Stimulated activated CD4-positive, alpha-beta T cell treated with anti-CD3 and anti-CD28 coated beads, Interleukin-4, amount 100 ng/mL, for 48 hours (primary cell): Measurements from ENCODE around the gene TNFRSF8.
A peak's percentile ranks its signal among the peaks of the same experiment; 100 is the strongest.

Source experiments
- DNase-seq, 2 donors: peaks; one replicate each; pipeline ENCODE4 v3.0.0-alpha.2; 2020; ENCODE audit warnings: low read depth in 2 of 2

The TNFRSF8 gene

DNA sequence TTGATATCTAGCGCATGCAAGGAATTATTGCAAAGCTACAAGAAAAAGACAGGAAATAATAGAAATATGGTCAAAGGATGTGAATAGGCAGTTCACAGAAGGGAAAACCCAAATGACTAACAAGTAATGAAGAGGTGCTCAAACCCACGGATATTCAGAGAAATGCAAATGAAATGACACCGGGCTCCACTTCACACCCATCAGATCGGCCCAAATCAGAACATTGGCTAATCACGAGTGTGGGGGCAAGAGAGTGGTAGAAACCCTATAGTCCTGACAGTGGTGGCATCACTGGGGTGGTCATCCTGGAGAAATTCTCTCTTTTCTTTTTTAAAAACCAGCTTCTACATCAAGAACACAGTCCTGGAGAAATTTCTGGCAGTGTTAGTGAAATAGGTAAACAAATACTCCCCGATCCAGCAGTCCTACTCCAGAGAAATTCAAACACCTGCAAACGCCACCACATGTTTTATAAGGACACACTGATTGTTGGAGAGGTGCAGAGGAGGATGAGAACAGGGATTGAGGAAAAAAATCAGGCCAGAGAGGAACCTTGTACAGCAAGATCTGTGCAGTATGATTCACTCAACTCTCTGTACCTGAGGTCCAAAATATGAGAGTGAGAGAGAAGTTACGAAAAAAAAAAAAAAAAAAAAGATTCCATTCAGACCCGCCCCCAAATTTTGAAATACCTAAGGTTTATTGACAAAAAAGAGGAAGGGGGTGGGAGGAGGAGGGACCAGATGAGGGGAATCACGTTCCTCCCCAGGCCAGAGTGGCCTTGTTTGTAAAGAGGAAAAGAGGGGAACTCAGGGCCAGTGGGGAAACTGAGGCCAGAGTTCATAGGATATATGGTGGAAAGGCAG is 94.5 kb downstream of the TNFRSF8 start:
- DNase-seq = no peak

DNA sequence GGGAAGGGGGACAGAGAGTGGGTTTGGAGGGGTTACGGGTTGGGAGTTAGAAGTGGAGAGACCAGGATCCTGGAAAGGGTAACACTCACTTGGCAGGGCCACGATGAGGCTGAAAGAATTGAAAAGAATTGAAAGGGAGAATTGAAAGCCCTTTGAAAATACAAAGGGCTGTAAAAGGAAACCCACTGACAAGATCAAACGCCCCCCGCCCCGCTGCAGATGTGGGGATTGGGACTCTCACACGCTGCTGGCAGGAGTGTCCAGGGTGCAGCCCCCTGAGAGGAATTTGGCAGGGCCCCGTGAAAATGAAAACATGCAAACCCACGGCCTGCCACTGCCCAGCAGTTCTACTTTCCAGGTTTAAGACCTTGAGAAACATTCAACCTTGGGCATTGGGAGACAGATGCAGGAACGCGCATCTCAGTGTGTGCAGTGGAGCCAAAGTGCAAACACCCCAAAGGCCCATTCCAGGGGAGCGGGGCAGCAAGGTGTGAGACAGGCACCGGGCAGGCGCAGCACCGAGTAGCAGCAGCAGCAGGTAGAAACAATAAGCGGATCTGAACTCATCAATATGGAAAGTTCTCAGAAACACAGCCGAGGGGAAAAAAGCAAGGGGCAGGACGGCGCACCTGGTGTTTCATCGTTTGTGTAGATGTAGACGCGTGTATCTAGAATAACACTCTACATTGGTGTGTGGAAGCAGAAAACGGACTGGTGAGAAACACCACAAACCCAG is 95.4 kb downstream of the TNFRSF8 start:
- DNase-seq = no peak

DNA sequence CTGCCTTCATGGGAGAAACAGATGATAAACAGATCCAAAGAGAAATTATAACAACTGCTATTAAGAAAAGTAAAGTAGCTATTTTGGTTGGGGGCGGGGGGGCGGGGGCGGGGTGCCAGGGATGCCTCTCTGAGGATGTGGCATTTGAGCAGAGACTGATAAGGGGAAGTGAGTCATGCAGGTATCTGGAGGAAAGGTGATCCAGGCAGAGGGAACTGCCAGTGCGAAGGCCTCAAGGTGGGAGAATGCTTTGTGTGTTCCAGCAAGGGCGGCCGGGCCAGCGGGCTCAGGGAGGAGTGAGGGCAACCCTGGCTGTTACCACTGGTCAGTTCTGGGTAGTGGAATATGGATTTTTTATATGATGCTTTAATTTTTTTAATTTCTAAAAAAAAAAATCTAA is 96.7 kb downstream of the TNFRSF8 start:
- DNase-seq = no peak

DNA sequence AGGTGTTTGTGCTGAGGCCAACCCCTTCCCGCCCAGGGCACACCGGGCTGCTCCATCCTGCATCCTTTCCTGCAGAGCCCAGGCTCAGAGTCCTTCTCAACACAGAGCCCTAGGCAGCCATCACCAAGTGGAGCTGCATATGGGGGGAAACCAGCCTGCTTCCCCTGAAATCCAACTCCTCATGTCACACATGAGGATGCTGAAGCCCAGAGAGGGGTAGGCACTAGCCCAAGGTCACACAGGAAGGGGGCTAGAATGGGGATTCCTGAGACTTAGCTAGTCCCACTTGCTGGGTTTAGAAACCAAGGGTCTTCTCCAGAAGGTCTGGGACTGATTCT is 98.2 kb downstream of the TNFRSF8 start:
- no peak for DNase-seq

DNA sequence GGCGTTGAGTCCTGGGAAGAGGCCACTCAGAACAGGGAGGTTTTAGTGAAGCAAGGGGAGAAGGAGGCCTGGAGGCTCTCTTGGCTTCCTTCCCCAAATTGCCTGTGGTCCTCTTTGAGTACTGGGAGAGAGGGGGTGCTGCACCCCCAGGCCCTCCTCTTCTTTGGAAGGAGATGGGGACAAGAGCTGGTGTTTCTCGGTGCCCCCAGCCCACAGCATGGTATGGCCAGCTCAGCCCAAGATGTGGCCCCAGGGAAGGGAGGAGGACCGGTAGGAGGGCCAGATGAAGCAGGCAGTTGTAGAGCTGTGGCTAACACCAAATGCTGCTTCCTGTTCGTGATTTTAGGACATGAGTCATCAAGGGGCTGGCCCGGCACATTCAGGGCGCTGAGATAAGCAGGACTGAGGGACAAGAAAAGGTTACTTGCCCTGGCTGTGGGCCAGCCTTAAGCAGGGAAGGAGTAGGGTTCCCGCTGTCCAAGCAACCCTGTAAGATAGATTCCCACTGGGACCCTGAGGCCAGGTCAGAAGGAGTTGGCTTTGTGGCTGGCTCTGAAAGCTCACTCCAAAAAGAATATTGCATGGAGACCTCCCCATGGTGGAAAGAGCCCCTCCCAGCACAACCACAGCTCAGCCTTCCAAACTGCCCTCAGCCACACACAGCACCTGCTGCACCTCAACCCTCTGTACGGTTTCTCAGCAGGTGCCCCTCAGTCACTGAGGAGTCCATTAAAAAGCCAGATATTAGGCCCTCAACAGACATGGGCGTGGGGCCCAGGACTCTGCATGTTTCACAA is 98.8 kb downstream of the TNFRSF8 start:
- DNase-seq = peak; percentile 60 to 76

DNA sequence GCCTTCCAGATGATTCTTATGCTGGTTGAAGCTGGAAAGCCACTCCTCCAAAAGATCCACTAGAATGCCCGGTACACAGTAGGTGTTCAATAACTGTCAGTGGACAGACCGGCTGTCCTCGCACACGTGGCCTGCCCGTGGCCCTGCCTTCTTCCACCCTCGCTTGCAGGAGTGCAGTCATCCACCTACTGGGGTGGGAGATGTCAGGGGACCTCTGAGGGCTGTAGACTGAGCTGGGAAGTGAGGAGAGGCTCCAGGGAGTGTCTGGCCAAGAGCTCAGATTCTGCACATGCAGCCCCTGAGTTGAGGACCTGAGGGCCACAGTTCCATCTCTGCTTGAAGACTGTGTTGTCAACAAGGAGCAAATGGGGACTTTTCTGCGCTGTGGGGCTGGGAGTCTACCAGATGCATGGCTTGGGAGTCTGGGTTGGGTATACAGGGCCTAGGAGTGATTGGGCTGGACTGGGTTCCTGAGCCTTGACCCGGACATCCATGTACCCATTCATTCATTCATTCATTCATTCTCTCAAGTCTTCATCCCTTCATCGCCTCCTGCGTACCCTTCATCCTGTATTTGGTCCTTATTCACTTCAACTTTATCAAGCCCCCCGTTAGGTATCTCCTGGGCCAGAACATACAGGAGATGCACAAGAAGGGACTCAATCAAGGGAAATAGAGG is 99.5 kb downstream of the TNFRSF8 start:
- DNase-seq = no peak

DNA sequence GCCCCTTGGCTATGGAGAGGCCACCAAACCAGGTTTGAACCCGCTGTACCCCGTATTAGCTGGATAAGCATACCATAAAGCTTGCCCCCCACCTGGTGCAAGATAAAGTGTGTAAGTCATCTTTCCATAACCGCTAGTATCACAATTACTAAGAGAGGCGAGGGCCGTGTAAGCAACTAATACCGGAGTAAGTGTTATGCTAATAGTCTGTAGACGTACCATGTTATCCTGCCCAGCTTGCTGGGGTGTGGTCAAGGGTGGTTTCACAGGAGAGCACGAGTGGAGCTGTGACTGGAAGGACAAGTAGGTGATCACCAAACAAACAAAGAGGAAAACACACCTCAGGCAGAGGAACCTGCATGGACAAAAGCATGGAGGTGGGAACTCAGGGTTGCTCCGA is 100.1 kb downstream of the TNFRSF8 start:
- DNase-seq = no peak

DNA sequence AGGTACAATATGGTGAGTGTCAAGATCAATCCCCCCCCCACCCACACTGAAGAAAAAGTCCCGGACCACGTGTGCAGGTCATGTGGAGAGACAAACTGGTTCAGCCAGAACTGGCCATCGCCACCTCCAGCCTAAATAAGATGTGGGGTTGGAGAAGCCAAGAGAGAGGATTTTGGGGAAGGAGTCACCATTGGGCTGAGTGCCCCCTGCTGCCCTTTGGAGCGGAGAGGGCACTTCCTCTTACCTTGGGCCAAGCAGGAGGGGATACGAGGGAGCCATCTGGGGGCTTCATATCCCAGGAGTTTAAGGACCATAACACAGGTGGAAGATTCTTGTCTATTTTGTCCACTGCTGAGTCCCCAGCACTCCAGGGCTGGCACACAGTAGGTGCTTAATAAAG is 101.1 kb downstream of the TNFRSF8 start:
- DNase-seq = no peak

DNA sequence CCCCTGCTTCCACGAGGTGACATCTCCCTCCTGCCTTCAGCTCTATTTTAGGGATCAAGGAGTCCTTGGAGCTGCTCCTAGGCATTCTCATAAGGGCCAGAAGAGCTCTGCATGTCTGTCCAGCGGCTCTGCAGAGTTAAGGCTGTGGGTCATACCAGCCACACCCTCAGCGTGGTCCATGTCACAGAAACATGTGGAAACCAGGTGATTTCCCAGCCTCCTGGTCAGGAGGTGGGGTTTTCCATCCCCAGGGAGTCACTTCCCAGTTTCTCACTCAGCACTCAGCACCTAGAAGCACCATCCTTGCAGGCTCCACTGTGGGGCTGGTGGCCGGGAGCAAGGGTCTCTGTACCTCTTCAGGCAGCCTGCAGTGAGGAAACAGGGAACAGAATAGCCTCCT is 102.2 kb downstream of the TNFRSF8 start:
- DNase-seq = no peak

DNA sequence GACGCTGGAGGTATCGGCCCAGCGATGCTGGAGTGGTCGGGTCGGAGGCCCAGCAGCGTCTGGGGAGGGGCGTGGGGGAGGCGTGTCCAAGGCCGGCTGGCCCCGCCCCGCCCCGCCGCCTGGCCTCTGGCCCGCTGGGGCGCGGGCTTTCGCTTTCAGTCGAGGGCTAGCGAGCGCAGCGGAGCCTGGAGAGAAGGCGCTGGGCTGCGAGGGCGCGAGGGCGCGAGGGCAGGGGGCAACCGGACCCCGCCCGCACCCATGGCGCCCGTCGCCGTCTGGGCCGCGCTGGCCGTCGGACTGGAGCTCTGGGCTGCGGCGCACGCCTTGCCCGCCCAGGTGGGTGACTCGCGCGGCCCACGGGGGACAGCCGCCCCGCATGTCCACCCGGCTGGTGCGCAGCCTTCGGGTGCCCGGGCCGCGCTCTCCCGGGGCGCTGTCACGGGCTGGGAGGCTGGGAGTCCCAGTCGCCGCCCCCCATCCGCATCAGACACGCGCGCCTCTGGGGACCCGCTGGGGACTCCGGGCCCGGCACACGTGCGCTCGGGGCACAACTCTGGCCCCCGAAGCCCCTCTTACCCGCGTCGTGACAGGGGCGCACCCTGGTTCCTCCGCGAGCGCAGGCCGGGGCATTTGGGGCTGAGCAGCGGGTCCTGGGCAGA is 103.9 kb downstream of the TNFRSF8 start, which contains the start of gene TNFRSF1B:
Gene TNFRSF1B (plus strand): TSS at position 158 of the 659 bp plus-strand sequence. CDS start 101 bp downstream, at position 259.
- peak; percentile 64 to 67 for DNase-seq

DNA sequence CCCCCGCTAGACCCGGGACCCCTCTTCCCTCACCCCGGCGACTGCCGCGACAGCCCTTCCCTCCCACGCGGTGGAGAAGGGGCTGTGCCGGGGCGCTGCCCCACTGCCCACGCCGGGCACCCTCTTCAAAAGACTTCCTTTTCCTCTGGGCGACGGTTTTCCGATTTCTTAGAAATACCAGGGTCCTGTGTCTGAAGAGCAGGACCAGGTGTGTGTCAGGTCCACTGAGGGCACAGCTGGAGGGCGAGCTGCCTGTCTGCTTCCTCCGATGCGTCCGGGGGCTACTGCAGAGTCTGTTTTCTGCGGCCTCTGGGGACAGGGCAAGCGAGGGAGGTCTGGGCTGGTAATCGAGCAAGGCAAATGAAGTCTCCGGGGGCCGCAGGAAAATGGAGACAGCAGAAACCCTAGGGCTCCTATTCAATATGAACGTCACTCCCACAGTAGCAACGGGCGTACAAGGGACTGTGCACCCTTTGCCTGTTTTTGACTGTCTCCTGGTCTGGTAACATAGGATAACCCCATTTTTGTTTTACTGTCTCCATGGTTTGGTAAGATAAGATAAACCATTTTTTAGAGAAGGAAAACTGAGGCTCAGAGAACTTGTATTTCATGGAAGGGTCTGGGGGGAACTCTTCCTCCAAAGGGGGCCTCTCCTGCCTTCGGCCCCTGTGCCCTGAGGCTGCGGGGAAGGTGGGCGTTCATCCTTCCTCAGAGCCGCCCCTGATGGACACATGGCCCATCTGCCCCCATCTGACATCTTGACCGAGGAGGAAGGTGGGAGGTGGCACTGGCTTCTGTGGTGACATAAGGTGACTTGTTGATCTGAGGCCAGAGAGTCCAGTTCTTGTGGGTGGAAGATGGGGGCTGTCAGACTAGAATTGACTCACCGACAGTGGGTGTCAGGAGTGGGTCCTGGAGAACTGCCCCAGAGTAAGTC is 104.7 kb downstream of the TNFRSF8 start:
- no peak for DNase-seq

DNA sequence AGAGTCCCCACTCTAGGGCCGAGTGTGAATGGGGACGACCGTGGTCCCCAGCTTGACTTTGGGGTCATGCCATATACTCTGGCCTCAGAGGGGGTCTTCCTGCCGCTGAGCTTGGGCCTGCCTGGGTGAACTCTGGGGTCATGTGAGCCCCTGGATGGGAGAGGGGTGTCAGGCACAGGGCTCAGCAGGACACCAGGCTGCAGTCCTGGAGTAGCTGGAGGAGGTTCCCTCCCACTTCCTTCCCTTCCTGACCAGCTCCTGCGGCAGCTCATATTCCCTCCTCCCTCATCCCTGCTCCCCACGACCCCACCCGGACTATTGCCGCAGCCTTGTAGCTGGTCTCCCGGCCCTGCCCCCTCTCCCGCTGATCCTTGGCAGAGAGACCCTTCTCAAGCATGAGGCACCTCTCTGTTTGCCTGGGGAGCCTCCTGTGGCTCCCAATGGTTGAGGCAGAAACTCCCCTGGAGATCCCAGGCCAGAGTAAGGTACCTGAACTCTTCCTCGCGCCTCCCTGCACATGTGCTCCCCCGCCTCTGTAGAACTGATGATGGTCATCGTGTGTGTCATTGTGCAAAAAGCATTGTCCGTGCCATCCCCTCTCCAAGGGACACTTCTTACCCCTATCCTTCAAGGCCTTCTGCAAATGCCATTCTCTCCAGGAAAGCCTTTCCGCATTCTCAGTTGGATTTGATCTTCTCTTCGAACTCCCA is 105.5 kb downstream of the TNFRSF8 start:
- no peak for DNase-seq

DNA sequence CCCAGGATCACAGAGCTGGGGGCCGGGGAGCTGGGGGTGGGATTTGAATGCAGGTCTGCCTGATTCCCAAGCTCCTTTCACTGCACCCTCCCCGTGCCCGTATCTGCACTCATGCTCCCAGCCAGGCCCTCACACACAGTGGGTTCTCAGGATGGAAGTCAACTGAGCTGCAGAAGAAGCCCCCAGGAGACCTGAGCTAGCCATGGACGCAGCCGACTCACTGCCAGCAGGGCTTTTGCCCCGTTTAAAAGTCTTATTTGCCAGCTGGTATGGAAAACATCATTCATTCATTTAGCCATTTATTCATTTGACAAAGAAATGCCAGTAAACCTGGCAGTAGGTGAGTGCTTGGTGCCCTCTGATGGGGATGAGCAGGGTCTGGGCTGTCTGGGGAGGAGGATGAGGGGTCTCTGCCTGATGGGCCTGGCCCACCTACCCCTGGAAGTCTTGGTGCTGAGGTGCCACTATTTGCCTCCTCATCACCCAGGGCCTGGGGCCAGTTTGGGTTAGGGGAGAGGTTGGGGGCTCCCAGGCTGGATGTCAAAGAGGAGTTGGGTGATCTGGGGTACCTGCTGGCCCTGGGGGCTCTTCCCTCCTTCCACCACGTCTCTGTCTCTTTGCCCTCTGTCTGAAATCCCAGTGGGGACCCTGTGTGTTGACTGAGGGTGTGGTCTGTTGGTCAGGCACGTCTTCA is 106.5 kb downstream of the TNFRSF8 start:
- DNase-seq = no peak

DNA sequence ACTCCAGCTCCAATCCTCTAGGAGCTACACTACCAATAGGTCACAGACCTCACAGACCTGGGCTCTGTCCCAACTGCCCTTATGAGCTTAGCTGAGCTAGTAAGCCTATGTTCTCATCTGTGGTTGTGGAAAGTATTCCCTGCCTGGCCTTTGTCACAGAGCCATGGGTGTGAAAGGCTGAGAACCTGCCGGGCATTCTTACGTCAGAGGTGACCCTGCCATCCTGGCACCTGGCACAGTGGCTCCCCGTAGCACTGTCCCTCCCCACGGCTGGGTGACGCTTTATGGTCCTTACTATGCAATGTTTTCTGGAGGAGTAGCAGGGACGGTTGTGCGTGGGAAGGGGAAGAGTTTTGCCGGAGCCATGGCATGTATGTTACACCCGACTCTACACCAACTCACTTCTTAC is 107.2 kb downstream of the TNFRSF8 start:
- no peak for DNase-seq

DNA sequence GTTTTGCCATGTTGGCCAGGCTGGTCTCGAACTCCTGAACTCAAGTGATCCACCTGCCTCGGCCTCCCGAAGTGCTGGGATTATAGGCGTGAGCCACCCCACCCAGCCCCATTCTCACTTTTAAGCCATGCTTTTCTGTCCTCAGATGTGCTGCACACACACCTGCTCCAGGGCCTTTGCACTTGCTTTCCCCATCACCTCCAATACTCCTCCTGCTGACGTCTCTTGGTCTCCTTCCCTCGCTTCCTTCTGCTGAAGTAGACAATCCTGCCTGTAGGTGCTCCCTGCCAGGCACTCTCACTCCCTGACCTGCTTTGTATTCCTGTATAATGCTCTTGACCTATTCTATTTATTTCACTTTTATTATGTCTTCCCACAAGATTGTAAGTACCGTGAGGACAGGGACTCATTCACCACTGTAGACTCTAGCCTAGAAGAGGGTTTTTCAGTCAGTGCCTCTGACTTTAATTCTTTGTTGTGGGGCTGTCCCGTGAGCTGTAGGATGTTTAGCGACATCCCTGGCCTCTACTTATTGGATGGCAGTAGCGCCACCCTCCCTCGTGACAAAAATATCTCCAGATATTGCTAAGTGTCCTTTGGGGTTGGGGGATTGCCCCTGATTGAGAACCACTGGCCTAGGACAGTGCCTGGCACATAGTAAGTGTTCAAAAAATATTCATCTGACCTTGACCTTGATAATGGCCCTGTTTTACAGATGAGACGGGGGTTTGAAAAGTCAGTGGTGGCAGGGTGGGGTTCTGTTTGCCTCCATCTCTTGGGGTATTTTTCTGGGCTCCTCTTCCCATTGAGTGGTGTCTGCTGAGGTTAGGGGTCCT is 108.3 kb downstream of the TNFRSF8 start:
- DNase-seq = no peak

DNA sequence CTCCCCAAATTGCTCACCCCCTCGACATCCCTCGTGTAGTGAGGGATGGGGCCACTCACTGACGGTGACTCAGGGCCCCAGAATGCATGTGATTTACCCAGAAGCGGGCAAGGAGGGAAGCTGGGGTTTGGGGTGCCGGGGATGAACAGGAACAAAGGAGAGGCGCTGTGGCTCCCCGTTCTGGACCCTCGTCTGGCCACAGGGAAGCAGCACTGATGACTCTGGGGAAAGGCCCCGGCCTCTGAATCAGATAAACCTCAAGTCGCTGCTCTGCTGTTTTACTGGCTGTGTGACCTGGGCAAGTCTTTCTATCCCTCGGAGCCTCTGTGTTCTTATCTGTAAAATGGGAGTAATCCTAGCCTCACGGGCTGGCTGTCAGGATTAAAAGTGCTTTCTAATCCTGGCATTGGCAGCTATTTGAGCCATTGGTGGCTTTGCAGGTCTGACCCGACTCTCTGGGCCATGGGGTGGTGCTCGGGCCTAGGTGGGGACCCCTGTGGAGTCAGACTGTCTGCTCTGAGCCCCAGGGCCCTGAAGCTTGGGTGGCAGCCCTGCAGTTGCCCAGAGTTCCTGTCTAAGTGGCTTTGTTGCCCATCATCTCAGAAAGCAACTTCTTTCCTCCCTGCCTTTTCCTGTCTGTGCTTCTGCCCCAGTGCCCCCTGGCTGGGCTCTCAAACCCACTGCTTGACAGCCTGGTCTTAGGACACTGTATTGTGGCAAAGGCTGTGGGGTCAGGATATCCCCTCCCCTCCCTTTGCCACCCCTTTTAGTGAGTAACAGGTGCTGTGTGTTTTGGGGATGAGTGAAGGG is 109.1 kb downstream of the TNFRSF8 start:
- DNase-seq = no peak

DNA sequence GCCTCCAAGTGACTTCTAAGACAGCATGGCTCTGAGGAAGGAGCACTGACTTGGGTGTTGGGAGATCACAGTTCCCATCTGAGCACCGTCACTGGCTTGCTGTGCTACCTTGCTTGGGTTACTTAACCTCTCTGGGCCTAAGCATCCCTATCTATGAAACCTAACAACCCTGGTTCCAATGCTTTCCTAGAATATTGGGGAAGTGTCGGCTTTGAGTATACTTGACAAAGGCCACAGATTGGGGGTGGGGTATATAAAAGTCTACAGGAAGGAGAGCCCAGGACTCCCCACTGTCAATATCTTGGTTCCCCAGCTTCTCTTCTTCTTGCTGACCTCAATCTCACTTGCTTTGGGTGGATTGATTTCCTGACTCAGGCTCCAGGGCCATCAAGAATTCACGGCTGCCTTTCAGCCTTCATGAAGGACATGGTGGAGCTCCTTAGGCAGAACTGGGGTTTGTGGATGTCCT is 110.0 kb downstream of the TNFRSF8 start:
- no peak for DNase-seq
